ENCODE data around the gene FAM163B. TPM values are rescaled to one million over a fixed set of nuclear protein-coding genes. Genes with fewer than 3 reads are reported as not detected.

The FAM163B gene
- total and polyA plus RNA-seq, 2 of the 8 experiments (the other 6 are each of a cell fraction or from before 2014, with no cell fraction given): 0.63 to 1.0 TPM

- H2AFZ ChIP-seq (ENCODE audit: low read length): peak overlapping the region; percentile 26; the same call in 1 of the 2 replicates
- no peak for TF ChIP-seq PHF8 (conservative IDR thresholded peaks at IDR 0.05; ENCODE audit: low read depth, low read length)
- no peak for TF ChIP-seq EGR1 (IDR thresholded peaks at IDR 0.05; ENCODE audit: borderline replicate concordance, low read depth, low read length)
- no peak for TF ChIP-seq POLR2AphosphoS5 (IDR thresholded peaks at IDR 0.05; ENCODE audit: low read depth, low read length)
- TF ChIP-seq SIRT6 (IDR thresholded peaks at IDR 0.05; ENCODE audit: low read length): no peak
- no peak for TF ChIP-seq SP4 (IDR thresholded peaks at IDR 0.05; ENCODE audit: low read length)
- no peak for TF ChIP-seq SRF (IDR thresholded peaks at IDR 0.05; ENCODE audit: low read depth, low read length)
- TF ChIP-seq RBBP5 (IDR thresholded peaks at IDR 0.05; ENCODE audit: borderline replicate concordance, low read depth, low read length): no peak
- no peak for TF ChIP-seq CHD1 (IDR thresholded peaks at IDR 0.05; ENCODE audit: low read depth, low read length)
- no peak for TF ChIP-seq SAP30 (IDR thresholded peaks at IDR 0.05; ENCODE audit: insufficient read depth, insufficient replicate concordance, low read length)
- no peak for TF ChIP-seq KDM5A (IDR thresholded peaks at IDR 0.05; ENCODE audit: low read length)
- no peak for TF ChIP-seq HDAC6 (IDR thresholded peaks at IDR 0.05; ENCODE audit: low read depth, low read length)
- TF ChIP-seq RNF2 (IDR thresholded peaks at IDR 0.05; ENCODE audit: borderline replicate concordance, low read depth, low read length, missing control alignments, poor library complexity, severe bottlenecking): no peak
- no peak for TF ChIP-seq KDM4A (IDR thresholded peaks at IDR 0.05; ENCODE audit: low read depth, low read length, severe bottlenecking)
- TF ChIP-seq SP1 (IDR thresholded peaks at IDR 0.05; ENCODE audit: low read depth, low read length): no peak
- H3K4me1 ChIP-seq (replicated peaks in 1 of 4; ENCODE audit: control insufficient read depth in 3 of 4, insufficient read depth in 4 of 4, low read length in 3 of 4): peaks cover 3 to 22% (median 19%) of the 10 kb centered on the region in 4 experiments
- peak overlapping the region; percentile 80; the same call in 1 of the 2 replicates for H2BK12ac ChIP-seq (ENCODE audit: low read depth, low read length)
- ChIA-PET POLR2A (ENCODE audit: partially characterized antibody) (interaction anchor here (0.7 to 3.3 kb wide), 5 partner anchors 9 to 45 kb away, joined by 3 to 7 read pairs (median 3); no protein-coding TSS in a partner anchor), CTCF (ENCODE audit: partially characterized antibody) (interaction anchor here (0.6 to 4.2 kb wide), 16 partner anchors 9 to 159 kb away, joined by 3 to 17 read pairs (median 5); partner anchors contain the start of gene ADAMTSL2)
- H3K23ac ChIP-seq (ENCODE audit: insufficient read length): no peak overlapping the region
- H2AK5ac ChIP-seq (ENCODE audit: low read depth, low read length): peak overlapping the region; percentile 26; the same call in 1 of the 2 replicates
- H3K4me2 ChIP-seq (ENCODE audit: insufficient read depth in 1 of 2, low read depth in 2 of 2, low read length in 2 of 2): peak overlapping the region in 1 of 2 experiments; percentile 47; a peak in 1 of 4 replicates
- H2BK120ac ChIP-seq (replicated peaks; ENCODE audit: low read depth, low read length): peak overlapping the region; percentile 50
- H2BK20ac ChIP-seq (ENCODE audit: low read length): peak overlapping the region; percentile 28; the same call in 1 of the 2 replicates
- peaks cover 0 to 3% of the 10 kb centered on the region in 2 experiments; a peak in 1 of 4 replicates for H3K9me3 ChIP-seq (ENCODE audit: insufficient read depth in 2 of 2, low read depth in 1 of 2, low read length in 1 of 2)
- WGBS, 2 experiments (ENCODE audit: extremely low coverage in 1 of 2, insufficient coverage in 1 of 2, insufficient read length in 1 of 2, insufficient replicate concordance in 2 of 2, low coverage in 1 of 2, low lambda C conversion rate in 2 of 2, missing lambda C conversion rate in 1 of 2): 90% methylated on average over 5 of the region's 5 CpGs; no CpG with 5 or more reads in 1 of the 2 experiments
- no peak overlapping the region for H4K5ac ChIP-seq (ENCODE audit: insufficient read length, low read depth, low read length)
- no peak overlapping the region for H4K91ac ChIP-seq (replicated peaks; ENCODE audit: insufficient read length, low read length)
- H2BK15ac ChIP-seq (ENCODE audit: low read length): peak overlapping the region; percentile 72; the same call in 1 of the 2 replicates
- H3K27ac ChIP-seq (ENCODE audit: low read depth, low read length): peak overlapping the region; percentile 47; the same call in 1 of the 2 replicates
- no peak overlapping the region for H3K56ac ChIP-seq (replicated peaks; ENCODE audit: insufficient read length, low read depth, low read length)
- no peak overlapping the region for H3K4me3 ChIP-seq (ENCODE audit: extremely low read depth in 1 of 4, insufficient read depth in 2 of 4, low read depth in 3 of 4, low read length in 4 of 4)
- H3K36me3 ChIP-seq (ENCODE audit: control insufficient read depth in 2 of 4, insufficient read depth in 4 of 4, low read length in 3 of 4): no peaks in the 10 kb centered on the region
- H3K9ac ChIP-seq (replicated peaks in 1 of 4; ENCODE audit: extremely low read depth in 1 of 4, low read depth in 3 of 4, low read length in 3 of 4): no peak overlapping the region
- no peak overlapping the region for H3K14ac ChIP-seq (ENCODE audit: insufficient read length)
- no peaks in the 10 kb centered on the region for H3K79me1 ChIP-seq (ENCODE audit: low read depth, low read length)
- peak; percentile 28 for FAIRE-seq
- no peaks in the 10 kb centered on the region for H4K20me1 ChIP-seq (replicated peaks in 1 of 2; ENCODE audit: control insufficient read depth in 1 of 2, insufficient read depth in 2 of 2, low read length in 2 of 2)
- peak overlapping the region; percentile 44 for H3K4ac ChIP-seq (replicated peaks; ENCODE audit: insufficient read length, low read depth, low read length)
- H3K23me2 ChIP-seq (ENCODE audit: low read depth, low read length): no peaks in the 10 kb centered on the region
- peak overlapping the region; percentile 81 for H2BK5ac ChIP-seq (ENCODE audit: low read depth, low read length)
- H4K8ac ChIP-seq (ENCODE audit: extremely low read depth, insufficient read depth, low read length): no peak overlapping the region
- H3K18ac ChIP-seq (ENCODE audit: extremely low read depth, low read length): peak overlapping the region; percentile 36
- H3K79me2 ChIP-seq (ENCODE audit: control insufficient read depth in 1 of 2, insufficient read depth in 2 of 2, low read length in 2 of 2): no peaks in the 10 kb centered on the region
- H3K27me3 ChIP-seq (replicated peaks in 1 of 4; ENCODE audit: control insufficient read depth in 3 of 4, extremely low read depth in 1 of 4, insufficient read depth in 3 of 4, low read length in 3 of 4): no peaks in the 10 kb centered on the region
- DNase-seq (ENCODE audit: low read depth in 1 of 2, low spot score in 2 of 2): no peak
These were observed 25.0 kb downstream of the FAM163B start for GRCh38 chr9:133584167-133584558.

Data from H1 (cell line).